GM19395 (cell line): ENCODE measurements around the gene SULT1E1.

Source experiments
- ATAC-seq: cut with Tn5 transposase; IDR thresholded peaks from one replicate; pipeline ENCODE4 v1.9.1; 2021; ENCODE audit warnings: mild to moderate bottlenecking, moderate library complexity; ENCODE audit not compliant: unreplicated experiment

The SULT1E1 gene

GRCh38 chr4:69860052-69860451, at the start of gene SULT1E1:
SULT1E1 (minus strand) TSS chr4:69860145; CDS start chr4:69857644, 2,501 bp downstream.
- no peak for ATAC-seq

GRCh38 chr4:69909195-69909594, 49.2 kb upstream of the SULT1E1 start:
- peak; percentile 52 for ATAC-seq

GRCh38 chr4:69907151-69907550, 47.2 kb upstream of the SULT1E1 start:
- no peak for ATAC-seq

GRCh38 chr4:69896530-69897116, 36.7 kb upstream of the SULT1E1 start:
- ATAC-seq: no peak

GRCh38 chr4:69894721-69895120, 34.8 kb upstream of the SULT1E1 start:
- no peak for ATAC-seq

- no peak for ATAC-seq
Observed at GRCh38 chr4:69894186-69894585, 34.2 kb upstream of the SULT1E1 start.

- ATAC-seq: no peak
Observed at GRCh38 chr4:69888336-69888735, 28.4 kb upstream of the SULT1E1 start.

- no peak for ATAC-seq
Observed at GRCh38 chr4:69882150-69882549, 22.2 kb upstream of the SULT1E1 start.

- ATAC-seq: peak; percentile 84
Observed at GRCh38 chr4:69881173-69881773, 21.3 kb upstream of the SULT1E1 start.

- no peak for ATAC-seq
Observed at GRCh38 chr4:69878250-69878649, 18.3 kb upstream of the SULT1E1 start.

- ATAC-seq: no peak
Observed at GRCh38 chr4:69877453-69877852, 17.5 kb upstream of the SULT1E1 start.

GRCh38 chr4:69876071-69876470, 16.1 kb upstream of the SULT1E1 start:
- ATAC-seq: no peak

- no peak for ATAC-seq
Observed at GRCh38 chr4:69875576-69875975, 15.6 kb upstream of the SULT1E1 start.

- ATAC-seq: no peak
Observed at GRCh38 chr4:69874507-69874906, 14.6 kb upstream of the SULT1E1 start.

- no peak for ATAC-seq
Observed at GRCh38 chr4:69861756-69862155, 1.8 kb upstream of the SULT1E1 start.

- ATAC-seq: no peak
Observed at GRCh38 chr4:69860521-69861298, 765 bp upstream of the SULT1E1 start.

GRCh38 chr4:69859140-69859685, 732 bp downstream of the SULT1E1 start:
- ATAC-seq: no peak

- ATAC-seq: no peak
Observed at GRCh38 chr4:69858690-69859089, 1.3 kb downstream of the SULT1E1 start.

GRCh38 chr4:69855822-69856221, 4.1 kb downstream of the SULT1E1 start:
- ATAC-seq: no peak

GRCh38 chr4:69849969-69850368, 10.0 kb downstream of the SULT1E1 start:
- peak; percentile 92 for ATAC-seq

- no peak for ATAC-seq
Observed at GRCh38 chr4:69849297-69849696, 10.6 kb downstream of the SULT1E1 start.

GRCh38 chr4:69848028-69848427, 11.9 kb downstream of the SULT1E1 start:
- no peak for ATAC-seq
